ENCODE results near the gene EYA4.
"Not testable (repeated sequence)": the region's sequence is repeated elsewhere in the genome, so short reads cannot be mapped to it uniquely, and the experiment has no call there.

GRCh38 chr6:133554121-133554520, 313.0 kb downstream of the EYA4 start:
- TF ChIP-seq CTCF (conservative IDR thresholded peaks at IDR 0.05 in 1 of 2, IDR thresholded peaks at IDR 0.05 in 1 of 2; ENCODE audit: extremely low read depth in 1 of 2, insufficient read depth in 1 of 2, low read depth in 1 of 2, low read length in 2 of 2); EZH2 (IDR thresholded peaks at IDR 0.05; ENCODE audit: borderline replicate concordance, low read length): not testable (repeated sequence)

Measured in mammary epithelial cell (primary cell).